KBM-7 (cell line): ENCODE measurements around the gene METTL8.
"Not testable (repeated sequence)": the region's sequence is repeated elsewhere in the genome, so short reads cannot be mapped to it uniquely, and the experiment has no call there.

Source experiments
- DNase-seq: peaks from one replicate; pipeline ENCODE4 v3.0.0-alpha.2; 2015
- in situ Hi-C: fragments of 300-500 bp; cut with MboI; formaldehyde crosslinking; loops from 2 replicates; pipeline ENCODE4 v1.14.3; 2020; ENCODE audit warnings: low sequenced_read_pairs, low pct_unique_long_range_greater_than_20kb, mixed read lengths

METTL8 gene

GRCh38 chr2:171320731-171321130 is 113.1 kb downstream of the METTL8 start:
- no peak for DNase-seq
- in situ Hi-C loops, result no loop called here

DNA sequence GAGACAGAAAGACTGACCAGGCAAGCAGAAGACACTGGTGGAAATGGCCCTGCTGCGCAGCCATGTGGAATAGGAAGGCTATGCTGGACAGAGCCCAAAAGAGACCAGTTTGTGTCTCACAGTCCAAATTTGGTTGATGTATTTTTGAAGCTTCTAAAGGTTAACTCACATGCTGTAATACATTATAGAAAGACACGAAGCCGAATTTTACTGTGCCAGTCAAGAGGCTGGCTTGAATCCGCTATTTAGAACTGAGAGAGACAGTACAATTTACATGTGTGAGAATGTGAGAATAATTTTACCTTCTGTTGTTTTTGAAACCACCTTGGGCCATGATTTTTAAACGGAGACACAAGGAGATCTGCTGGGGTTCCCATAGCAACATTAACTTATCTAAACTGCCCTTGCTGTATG is 113.6 kb downstream of the METTL8 start:
- DNase-seq, result no peak
- in situ Hi-C loops, result no loop called here

GRCh38 chr2:171319164-171319810 is 114.5 kb downstream of the METTL8 start:
- in situ Hi-C loops, result no loop called here
- DNase-seq, result no peak

GRCh38 chr2:171318463-171318934 is 115.3 kb downstream of the METTL8 start:
- in situ Hi-C loops, result no loop called here
- DNase-seq, result no peak

- in situ Hi-C loops, result no loop called here
These were observed 116.2 kb downstream of the METTL8 start for GRCh38 chr2:171317492-171318125.

GRCh38 chr2:171316755-171317337 is 116.9 kb downstream of the METTL8 start:
- in situ Hi-C loops, result no loop called here
- no peak for DNase-seq

More at GRCh38 chr2:171317492-171318125, 116.2 kb downstream of the METTL8 start:
- no peak for DNase-seq

GRCh38 chr2:171316220-171316619 is 117.6 kb downstream of the METTL8 start:
- no peak for DNase-seq

DNA sequence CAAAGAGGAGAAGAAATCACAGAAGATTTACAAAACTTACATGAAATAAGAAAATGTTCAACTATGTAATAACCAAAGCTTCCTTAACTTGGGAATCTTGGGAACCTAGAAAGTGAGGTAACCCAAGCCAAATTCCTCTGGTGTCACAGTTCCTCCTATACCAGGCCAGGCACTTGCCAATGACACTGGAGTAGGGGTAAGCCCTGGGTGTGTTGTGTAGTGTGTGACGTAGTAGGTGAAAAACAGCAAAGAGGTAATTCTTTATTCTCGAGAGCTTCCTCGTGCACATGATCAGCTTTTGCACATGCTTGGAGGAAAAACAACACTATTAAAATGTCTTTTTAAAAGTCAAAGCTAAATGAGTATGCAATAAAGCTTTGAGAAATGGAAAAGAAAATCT is 118.0 kb downstream of the METTL8 start:
- no peak for DNase-seq
- in situ Hi-C loops, result no loop called here

More at GRCh38 chr2:171316220-171316619, 117.6 kb downstream of the METTL8 start:
- in situ Hi-C loops, result no loop called here

- in situ Hi-C loops, DNase-seq: not testable (repeated sequence)
These were observed 121.6 kb downstream of the METTL8 start for GRCh38 chr2:171312182-171312581.

DNA sequence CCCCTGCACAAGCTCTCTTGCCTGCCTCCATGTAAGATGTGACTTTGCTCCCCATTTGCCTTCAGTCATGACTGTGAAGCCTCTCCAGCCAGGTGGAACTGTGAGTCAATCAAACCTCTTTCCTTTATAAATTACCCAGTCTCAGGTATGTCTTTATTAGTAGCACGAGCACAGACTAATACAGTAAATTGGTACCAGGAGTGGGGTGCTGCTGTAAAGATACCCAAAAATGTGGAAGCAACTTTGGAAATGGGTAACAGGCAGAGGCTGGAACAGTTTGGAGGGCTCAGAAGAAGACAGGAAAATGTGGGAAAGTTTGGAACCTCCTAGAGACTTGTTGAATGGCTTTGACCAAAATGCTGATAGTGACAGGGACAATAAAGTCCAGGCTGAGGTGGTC is 122.2 kb downstream of the METTL8 start:
- DNase-seq, in situ Hi-C loops: not testable (repeated sequence)

- in situ Hi-C loops, result no loop called here
- no peak for DNase-seq
These were observed 122.9 kb downstream of the METTL8 start for GRCh38 chr2:171310889-171311288.

GRCh38 chr2:171309455-171310286 is 124.1 kb downstream of the METTL8 start:
- peak; percentile 11 for DNase-seq
- in situ Hi-C loops, result no loop called here

GRCh38 chr2:171308280-171309054 is 125.3 kb downstream of the METTL8 start:
- DNase-seq, result no peak
- in situ Hi-C loops, result no loop called here

DNA sequence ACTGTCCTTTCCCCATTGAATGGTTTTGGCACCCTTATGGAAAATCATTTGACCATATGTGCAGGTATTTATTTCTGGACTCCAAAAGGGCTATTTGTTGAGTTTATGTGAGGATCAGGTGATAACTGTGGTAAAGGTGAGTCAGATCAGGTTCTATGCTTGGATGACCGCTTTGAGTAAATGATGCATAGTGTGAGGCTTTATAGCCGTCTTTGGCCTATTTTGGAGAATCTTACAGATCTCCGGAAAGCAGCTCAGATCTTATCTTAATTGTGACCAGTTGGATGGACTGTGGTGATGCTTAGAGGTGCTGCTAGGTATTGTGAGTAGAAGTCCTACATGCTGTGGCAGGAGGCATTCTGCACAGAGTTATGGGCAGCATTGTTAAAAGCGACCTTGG is 126.2 kb downstream of the METTL8 start:
- in situ Hi-C loops, result no loop called here
- DNase-seq, result no peak

DNA sequence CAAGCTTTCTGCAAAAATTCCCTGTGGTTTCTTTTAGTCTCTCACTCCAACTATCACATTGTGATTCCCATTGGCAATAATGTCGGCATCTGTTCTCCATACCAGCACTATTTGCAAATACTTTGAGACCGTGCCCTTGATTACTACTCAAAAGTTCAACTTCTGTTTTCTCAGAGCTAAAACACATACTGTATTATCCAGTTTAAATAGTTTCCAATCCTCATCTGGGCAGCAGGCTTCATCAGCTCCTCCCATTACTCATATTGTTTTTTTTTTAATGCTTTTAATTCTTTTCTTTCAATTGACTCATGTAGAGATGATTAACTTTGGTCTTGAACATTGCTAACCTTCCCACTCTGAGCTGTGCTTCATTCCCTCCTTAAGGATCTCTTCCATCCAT is 135.8 kb downstream of the METTL8 start:
- in situ Hi-C loops, result no loop called here
- DNase-seq, result no peak

GRCh38 chr2:171294608-171295007 is 139.2 kb downstream of the METTL8 start:
- no peak for DNase-seq
- in situ Hi-C loops, result no loop called here

DNA sequence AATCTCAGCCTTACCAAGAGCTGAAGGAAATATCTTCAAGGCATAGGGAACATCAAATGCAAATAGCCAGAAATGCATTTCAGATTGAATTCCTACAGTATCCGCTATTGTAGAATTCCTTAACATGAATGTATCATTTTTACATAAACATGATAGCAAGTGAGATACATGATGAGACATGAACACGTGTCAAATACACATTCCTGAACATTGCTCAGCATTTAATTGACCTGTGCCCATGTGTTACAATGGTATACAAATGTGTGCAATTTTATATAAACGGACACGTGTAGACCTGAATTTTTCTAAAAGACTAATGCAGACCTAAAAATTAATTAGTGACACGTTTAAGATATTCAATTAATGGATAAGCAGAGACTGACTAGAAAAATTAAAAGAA is 140.1 kb downstream of the METTL8 start:
- in situ Hi-C loops, result no loop called here
- no peak for DNase-seq

- DNase-seq, result no peak
- in situ Hi-C loops, result no loop called here
These were observed 143.8 kb downstream of the METTL8 start for GRCh38 chr2:171289991-171290390.

DNA sequence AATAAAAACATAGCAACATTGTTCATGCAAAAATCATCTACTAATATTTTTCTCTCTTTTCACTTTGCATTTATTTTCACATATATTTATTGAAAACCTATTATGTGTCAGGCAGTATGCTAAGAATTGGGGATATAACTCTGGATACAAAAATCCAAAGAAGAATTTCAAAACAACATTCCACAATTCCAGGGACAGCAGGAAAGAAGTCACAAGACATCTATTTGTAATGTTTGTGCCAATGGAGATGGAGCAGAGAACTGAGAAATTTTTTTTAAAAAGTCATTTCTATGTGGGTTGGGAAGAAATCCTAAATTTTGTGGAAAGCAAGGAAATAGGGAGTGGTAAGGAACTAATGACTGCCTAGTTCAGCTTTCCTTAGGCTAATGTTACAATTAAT is 144.5 kb downstream of the METTL8 start:
- in situ Hi-C loops, result no loop called here
- DNase-seq, result no peak
